HCT116 (cell line): ENCODE measurements around the gene HNRNPA2B1. TPM values are rescaled to one million over a fixed set of nuclear protein-coding genes. Genes with fewer than 3 reads are reported as not detected.

Experiments used
- ATAC-seq: fragments of 200-7000 bp; cut with Tn5 transposase; 2 replicates; pipeline ENCODE4 v1.9.1; 2020; ENCODE audit warnings: mild to moderate bottlenecking, moderate library complexity
- BruUV-seq: library from RNA; stranded (reverse); fragments of 400-500 nt; replicated peaks from 2 replicates; lab custom pipeline; 2021; lab: Mats Ljungman, UMichigan
- CTCF ChIA-PET: fragments of 300-600 bp; sonication (Branson Sonifier 250); formaldehyde crosslinking; loops from one replicate; lab custom pipeline; 2021; ENCODE audit warnings: antibody characterized with exemption; lab: Charles Lee
- POLR2A ChIA-PET: fragments of 300-600, 350-600 bp; sonication (Branson Sonifier 250); formaldehyde crosslinking; loops from one replicate; lab custom pipeline; 2021; ENCODE audit warnings: antibody characterized with exemption; lab: Charles Lee
- RAD21 ChIA-PET, 2 experiments: fragments of 300-600 bp; sonication (Branson Sonifier 250); formaldehyde crosslinking; loops; one replicate each; lab custom pipeline; 2023; ENCODE audit warnings: low total read pairs in 2 of 2; ENCODE audit not compliant: uncharacterized antibody in 2 of 2, unreplicated experiment in 2 of 2, low non-redundant PET in 1 of 2; lab: Charles Lee
- DNase-seq: peaks from one replicate; pipeline ENCODE4 v3.0.0-alpha.2; 2010; ENCODE audit warnings: low read depth, low spot score
- H2AFZ ChIP-seq: fragments of 200-600 bp; shearing (Covaris generic), sonication (generic); 2 replicates; pipeline ENCODE4 v1.6.1; 2017; ENCODE audit warnings: low read depth, mixed run types, mixed read lengths, antibody characterized with exemption, low read length; ENCODE audit not compliant: poor library complexity, severe bottlenecking
- H3K27ac ChIP-seq: 2 replicates; pipeline ENCODE4 v1.5.1; 2012; ENCODE audit warnings: low read depth, low read length
- H3K27me3 ChIP-seq: fragments of 200-600 bp; sonication (generic); 2 replicates; pipeline ENCODE4 v1.6.1; 2016; ENCODE audit warnings: mixed run types, low read length, mixed read lengths; ENCODE audit not compliant: insufficient read depth
- H3K36me3 ChIP-seq, 2 experiments: fragments of 200-500 bp in 1 of 2; fragments of 200-600 bp in 1 of 2; sonication (Bioruptor generic) in 1 of 2; sonication (generic) in 1 of 2; 2 replicates each; pipeline versions ENCODE4 v1.5.1 to v1.6.1; 2014 to 2016; ENCODE audit warnings: low read length in 2 of 2, inconsistent platforms in 1 of 2, mixed read lengths in 1 of 2, mixed run types in 1 of 2; ENCODE audit not compliant: insufficient read depth in 2 of 2, control insufficient read depth in 1 of 2
- H3K4me1 ChIP-seq, 2 experiments: fragments of 200-600 bp in 1 of 2; sonication (generic) in 1 of 2; 2 replicates each; pipeline versions ENCODE4 v1.5.1 to v1.6.1; 2012 to 2017; ENCODE audit warnings: low read length in 2 of 2, inconsistent platforms in 1 of 2, mild to moderate bottlenecking in 1 of 2, mixed read lengths in 1 of 2, mixed run types in 1 of 2, moderate library complexity in 1 of 2; ENCODE audit not compliant: insufficient read depth in 2 of 2, control insufficient read depth in 1 of 2
- H3K4me2 ChIP-seq: fragments of 200-600 bp; sonication (generic); 2 replicates; pipeline ENCODE4 v1.6.1; 2017; ENCODE audit warnings: mixed run types, low read length, mixed read lengths
- H3K4me3 ChIP-seq, 2 experiments: fragments of 200-600 bp in 1 of 2; sonication (generic) in 1 of 2; replicated peaks in 1 of 2; 2 replicates each; pipeline ENCODE4 v1.5.1; 2011 to 2016; ENCODE audit warnings: low read length in 2 of 2, control low read depth in 1 of 2, low read depth in 1 of 2, mild to moderate bottlenecking in 1 of 2, mixed read lengths in 1 of 2, mixed run types in 1 of 2
- H3K79me2 ChIP-seq: fragments of 200-600 bp; sonication (generic); 2 replicates; pipeline ENCODE4 v1.6.1; 2017; ENCODE audit warnings: mild to moderate bottlenecking, mixed run types, low read length, moderate library complexity, mixed read lengths; ENCODE audit not compliant: insufficient read depth
- H3K9ac ChIP-seq: fragments of 200-600 bp; sonication (generic); 2 replicates; pipeline ENCODE4 v1.6.1; 2016; ENCODE audit warnings: low read length, mixed read lengths
- H3K9me2 ChIP-seq: fragments of 200-600 bp; sonication (generic), shearing (Covaris generic); 2 replicates; pipeline ENCODE4 v1.6.1; 2017; ENCODE audit warnings: mixed run types, mild to moderate bottlenecking, moderate library complexity; ENCODE audit not compliant: insufficient read depth
- H3K9me3 ChIP-seq, 2 experiments: fragments of 200-500 bp in 1 of 2; fragments of 200-600 bp in 1 of 2; sonication (Bioruptor generic) in 1 of 2; sonication (generic) in 1 of 2; 2 replicates each; pipeline ENCODE4 v1.6.1; 2014 to 2017; ENCODE audit warnings: low read length in 2 of 2, mixed read lengths in 2 of 2, inconsistent platforms in 1 of 2, low read depth in 1 of 2, mild to moderate bottlenecking in 1 of 2, mixed run types in 1 of 2, moderate library complexity in 1 of 2; ENCODE audit not compliant: control insufficient read depth in 1 of 2, insufficient read depth in 1 of 2
- H4K20me1 ChIP-seq: fragments of 200-600 bp; sonication (generic), shearing (Covaris generic); 2 replicates; pipeline ENCODE4 v1.6.1; 2017; ENCODE audit warnings: mixed run types, mild to moderate bottlenecking, moderate library complexity; ENCODE audit not compliant: insufficient read depth
- ATF3 ChIP-seq: IDR thresholded peaks from 2 replicates; pipeline ENCODE4 v1.6.1; 2012
- CEBPB ChIP-seq: IDR thresholded peaks from 2 replicates; pipeline ENCODE4 v1.6.1; 2012; ENCODE audit warnings: low read depth
- EGR1 ChIP-seq: IDR thresholded peaks from 2 replicates; pipeline ENCODE4 v1.6.1; 2012; ENCODE audit warnings: low read depth
- JUND ChIP-seq: IDR thresholded peaks from 2 replicates; pipeline ENCODE4 v1.6.1; 2012
- MAX ChIP-seq: IDR thresholded peaks from 2 replicates; pipeline ENCODE4 v1.6.1; 2012
- POLR2AphosphoS5 ChIP-seq: IDR thresholded peaks from 2 replicates; pipeline ENCODE4 v1.6.1; 2011; ENCODE audit warnings: mild to moderate bottlenecking, low read depth, low read length, moderate library complexity
- RAD21 ChIP-seq: IDR thresholded peaks from 2 replicates; pipeline ENCODE4 v1.6.1; 2012; ENCODE audit warnings: low read depth, mild to moderate bottlenecking
- SP1 ChIP-seq: IDR thresholded peaks from 2 replicates; pipeline ENCODE4 v1.6.1; 2012; ENCODE audit warnings: low read depth
- SRF ChIP-seq: IDR thresholded peaks from 2 replicates; pipeline ENCODE4 v1.6.1; 2012; ENCODE audit warnings: low read depth
- ZFX ChIP-seq: fragments of 450-650 bp; IDR thresholded peaks from 2 replicates; pipeline ENCODE4 v1.6.1; 2017
- intact Hi-C: fragments of 100-400 bp; cut with micrococcal nuclease; formaldehyde crosslinking; loops from 2 replicates; pipeline ENCODE4 v1.10.0; 2022
- total RNA-seq: library from RNA; stranded (reverse); gene quantifications from one replicate; pipeline ENCODE4 v1.2.1, GENCODE V29; 2021; ENCODE audit not compliant: unreplicated experiment

HNRNPA2B1 gene
- total RNA-seq, 1 experiment from 2014 or later, result 870 TPM

- peak; percentile 23 for TF ChIP-seq POLR2AphosphoS5
- no peak for TF ChIP-seq RAD21
Measured at GRCh38 chr7:26188206-26188956, 12.2 kb downstream of the HNRNPA2B1 start (continued).

- DNase-seq, result no peak
- H3K4me1 ChIP-seq, result no peaks in the 10 kb centered on the region
Measured at GRCh38 chr7:26187380-26188205, 13.0 kb downstream of the HNRNPA2B1 start.

More at GRCh38 chr7:26187380-26188205, 13.0 kb downstream of the HNRNPA2B1 start:
- Histone ChIP-seq H2AFZ (no peak overlapping the region), H3K79me2 (peaks cover 35% of the 10 kb centered on the region), H3K4me2 (no peak overlapping the region), H3K9me3 (no peaks in the 10 kb centered on the region), H3K9me2 (no peaks in the 10 kb centered on the region), H3K9ac (no peak overlapping the region), H3K4me3 (no peak overlapping the region), H3K27ac (no peak overlapping the region; the same call in none of the 2 replicates), H3K27me3 (no peaks in the 10 kb centered on the region), H4K20me1 (peaks cover 66% of the 10 kb centered on the region; the same call in 1 of the 2 replicates), H3K36me3 (peaks cover 35 to 37% of the 10 kb centered on the region in 2 experiments)
- TF ChIP-seq JUND (peak; percentile 48), POLR2AphosphoS5 (peak; percentile 80), SRF (no peak), MAX (peak; percentile 13; the same call in 1 of the 2 replicates), ZFX (no peak), EGR1 (peak; percentile 29; the same call in 1 of the 2 replicates), ATF3 (0 out of 2 replicates have a peak, but pooled peaks have one; percentile 22), CEBPB (peak; percentile 50), SP1 (no peak; the same call in 1 of the 2 replicates)
- ATAC-seq, result peak; percentile 43
- ChIA-PET RAD21 (no interaction called here), POLR2A (interaction anchor here (1.7 to 2.1 kb wide), 3 partner anchors 9 to 12 kb away, joined by 5 to 11 read pairs (median 10); no protein-coding TSS in a partner anchor), CTCF (interaction anchor here (1.2 kb wide), 1 partner anchor 97 kb away, joined by 3 read pairs; no protein-coding TSS in a partner anchor)
- no TSS peak for BruUV-seq
- intact Hi-C loops, result no loop called here
